Activated CD4-positive, alpha-beta T cell treated with anti-CD3 and anti-CD28 coated beads, Interleukin-2, amount 50 U/mL, for 1 hour (primary cell): ENCODE data around the gene RAPSN.

Experiments
- DNase-seq: peaks from one replicate; pipeline ENCODE4 v3.0.0-alpha.2; 2020

The RAPSN gene

DNA sequence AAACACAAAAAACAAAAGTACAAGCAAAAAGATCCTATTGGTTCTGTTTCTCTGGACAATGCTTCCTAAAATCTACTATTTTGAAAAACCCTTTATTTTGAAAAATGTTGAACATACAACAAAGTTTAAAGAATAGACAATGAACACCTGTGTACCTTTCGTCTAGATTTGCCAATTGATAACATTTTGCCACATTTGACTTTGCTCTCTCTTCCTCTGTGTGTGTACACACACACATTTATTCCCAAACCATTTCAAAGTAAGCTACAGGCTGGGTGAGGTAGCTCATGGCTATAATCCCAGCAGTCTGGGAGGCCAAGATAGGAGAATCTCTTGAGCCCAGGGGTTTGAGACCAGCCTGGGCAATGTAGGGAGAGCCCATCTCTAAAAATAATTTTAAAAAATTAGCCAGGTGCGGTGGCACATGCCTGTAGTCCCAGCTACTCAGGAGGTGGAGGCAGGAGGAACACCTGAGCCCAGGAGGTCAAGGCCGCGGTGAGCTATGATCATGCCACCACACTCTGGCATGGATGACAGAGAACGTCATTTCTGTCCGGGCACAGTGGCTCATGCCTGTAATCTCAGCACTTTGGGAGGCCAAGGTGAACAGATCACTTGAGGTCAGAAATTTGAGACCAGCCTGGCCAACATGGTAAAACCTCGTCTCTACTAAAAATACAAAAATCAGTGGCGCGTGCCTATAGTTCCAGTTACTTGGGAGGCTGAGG lies 17.4 kb downstream of the RAPSN start:
- DNase-seq = no peak

DNA sequence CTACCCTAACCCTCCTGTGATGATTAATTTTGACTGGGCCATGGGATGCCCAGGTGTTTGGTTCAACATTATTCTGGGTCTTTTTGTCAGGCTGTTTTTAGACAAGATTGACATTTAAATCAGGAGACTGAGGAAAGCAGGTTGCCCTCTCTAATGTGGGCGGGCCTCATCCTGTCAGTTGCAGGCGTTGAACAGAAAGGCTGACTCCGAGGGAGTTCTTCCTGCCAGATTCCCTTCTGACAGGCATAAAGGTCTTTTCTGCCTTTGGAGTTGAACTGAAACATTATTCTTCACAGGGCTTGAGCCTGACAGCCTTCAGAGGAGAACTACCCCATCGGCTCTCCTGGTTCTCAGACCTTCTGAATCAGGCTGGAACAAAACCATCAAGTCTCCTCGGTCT lies 18.4 kb downstream of the RAPSN start:
- DNase-seq = no peak

GRCh38 chr11:47426062-47426956 lies 22.6 kb downstream of the RAPSN start, which contains the start of gene PSMC3:
TSS of gene PSMC3 (minus strand) at chr11:47426439. CDS start at chr11:47426279, 160 bp downstream.
- peak; percentile 99 for DNase-seq

DNA sequence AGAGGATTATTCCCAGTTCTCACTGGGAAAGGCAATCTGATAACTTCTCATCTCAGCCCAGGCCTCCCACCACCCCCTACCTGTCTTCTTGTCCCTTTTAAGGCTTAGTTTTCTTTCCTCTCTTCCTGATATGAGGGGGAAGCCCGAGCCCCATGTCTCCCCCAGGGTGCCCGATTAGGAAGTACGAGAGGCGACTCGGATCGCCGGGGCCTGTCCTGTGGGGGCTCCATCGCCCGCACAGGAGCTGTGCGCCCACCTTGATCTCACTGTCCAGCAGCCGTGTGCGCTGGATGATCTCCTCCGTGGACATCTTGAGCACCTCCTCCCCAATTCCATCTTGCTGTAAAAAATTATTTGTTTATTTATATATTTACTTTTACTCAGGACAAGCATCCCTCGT lies 23.3 kb downstream of the RAPSN start:
- no peak for DNase-seq

DNA sequence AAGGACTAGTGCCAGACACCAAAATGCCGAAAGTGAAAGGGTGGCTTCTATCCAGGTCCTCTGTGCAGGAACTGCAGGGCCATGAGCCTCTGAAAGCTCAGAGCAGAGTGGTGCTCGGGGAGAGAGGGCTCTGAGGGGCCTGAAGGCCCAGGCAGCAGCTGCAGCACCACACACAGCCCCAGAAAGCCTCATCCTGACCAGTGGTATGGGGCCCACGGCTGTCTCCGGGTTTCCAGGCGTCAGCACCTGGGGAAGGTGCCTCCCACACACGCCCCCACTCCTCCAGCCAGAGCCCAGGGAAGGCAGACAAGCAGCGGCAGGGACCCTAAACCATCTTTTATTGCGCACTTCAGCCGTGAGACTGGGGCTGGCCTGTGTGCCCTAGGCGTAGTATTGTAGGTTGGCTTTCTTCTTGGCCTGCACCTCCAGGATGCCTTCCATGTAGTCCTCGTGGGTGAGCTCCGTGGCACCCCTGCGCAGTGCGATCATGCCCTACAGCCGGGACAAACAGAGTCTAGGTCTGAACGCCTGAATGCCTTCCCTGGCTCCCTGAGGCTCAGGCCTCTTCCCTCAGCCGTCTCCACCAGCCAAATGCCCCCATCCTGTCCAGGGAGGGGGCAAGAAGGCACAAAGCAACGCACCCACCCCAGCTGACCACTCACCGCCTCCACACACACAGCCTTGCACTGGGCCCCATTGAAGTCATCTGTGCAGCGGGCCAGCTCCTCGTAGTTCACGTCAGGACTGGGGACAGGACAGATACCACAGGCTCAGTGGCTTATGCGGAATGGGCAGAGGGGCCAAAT lies 30.3 kb downstream of the RAPSN start:
- DNase-seq = no peak

- no peak for DNase-seq
These were observed 31.2 kb downstream of the RAPSN start for GRCh38 chr11:47417712-47418111.

DNA sequence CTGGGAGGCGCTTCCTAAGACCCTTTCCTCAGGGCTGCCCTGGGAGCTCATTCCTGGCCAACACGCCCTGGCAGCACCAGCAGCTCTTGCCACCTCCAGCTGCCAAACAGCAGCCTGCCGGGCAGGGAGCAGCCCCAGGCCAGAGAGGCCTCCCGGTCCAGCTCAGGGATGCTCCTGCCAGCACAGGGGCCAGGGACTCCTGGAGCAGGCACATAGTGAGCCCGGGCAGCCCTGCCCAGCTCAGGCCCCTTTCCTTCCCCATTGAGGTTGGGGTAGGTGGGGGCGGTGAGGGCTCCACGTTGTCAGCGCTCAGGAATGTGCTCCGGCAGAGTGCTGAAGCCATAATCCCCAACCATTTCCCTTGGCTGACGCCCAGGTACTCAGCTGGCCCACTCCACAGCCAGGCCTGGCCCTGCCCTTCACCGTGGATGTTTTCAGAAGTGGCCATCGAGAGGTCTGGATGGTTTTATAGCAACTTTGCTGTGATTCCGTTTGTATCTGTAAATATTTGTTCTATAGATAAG lies 32.9 kb downstream of the RAPSN start:
- DNase-seq = no peak

DNA sequence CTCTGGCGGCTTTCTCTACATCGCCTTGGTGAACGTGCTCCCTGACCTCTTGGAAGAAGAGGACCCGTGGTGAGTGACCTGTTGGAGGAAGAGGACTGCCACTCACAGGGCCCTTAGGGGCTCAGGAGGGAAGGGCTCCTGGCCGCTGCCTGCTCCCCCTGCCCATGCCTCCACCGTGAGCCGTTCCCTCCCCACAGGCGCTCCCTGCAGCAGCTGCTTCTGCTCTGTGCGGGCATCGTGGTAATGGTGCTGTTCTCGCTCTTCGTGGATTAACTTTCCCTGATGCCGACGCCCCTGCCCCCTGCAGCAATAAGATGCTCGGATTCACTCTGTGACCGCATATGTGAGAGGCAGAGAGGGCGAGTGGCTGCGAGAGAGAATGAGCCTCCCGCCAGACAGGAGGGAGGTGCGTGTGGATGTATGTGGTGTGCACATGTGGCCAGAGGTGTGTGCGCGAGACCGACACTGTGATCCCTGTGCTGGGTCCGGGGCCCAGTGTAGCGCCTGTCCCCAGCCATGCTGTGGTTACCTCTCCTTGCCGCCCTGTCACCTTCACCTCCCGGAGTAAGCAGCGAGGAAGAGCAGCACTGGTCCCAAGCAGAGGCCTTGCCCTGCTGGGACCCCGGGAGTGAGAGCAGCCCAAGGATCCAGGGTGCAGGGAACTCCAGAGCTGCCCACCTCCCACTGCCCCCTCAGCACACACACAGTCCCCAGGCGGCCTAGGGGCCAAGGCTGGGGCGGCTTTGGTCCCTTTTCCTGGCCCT lies 33.7 kb downstream of the RAPSN start:
- no peak for DNase-seq

- DNase-seq = no peak
These were observed 34.3 kb downstream of the RAPSN start for GRCh38 chr11:47414685-47415070.

GRCh38 chr11:47413908-47414684 lies 34.8 kb downstream of the RAPSN start:
- no peak for DNase-seq

DNA sequence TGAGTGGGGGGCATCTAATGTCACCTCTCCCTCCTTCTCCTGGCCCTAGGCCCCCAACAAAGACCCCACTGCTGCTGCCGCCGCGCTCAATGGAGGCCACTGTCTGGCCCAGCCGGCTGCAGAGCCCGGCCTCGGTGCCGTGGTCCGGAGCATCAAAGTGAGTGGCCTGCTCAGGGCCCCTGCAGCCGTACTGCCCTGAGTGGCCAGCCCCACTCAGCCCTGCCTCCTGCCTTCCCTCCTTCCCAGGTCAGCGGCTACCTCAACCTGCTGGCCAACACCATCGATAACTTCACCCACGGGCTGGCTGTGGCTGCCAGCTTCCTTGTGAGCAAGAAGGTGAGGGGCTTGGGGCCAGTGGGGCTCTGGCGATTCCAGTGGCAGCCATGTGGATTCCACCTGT lies 35.6 kb downstream of the RAPSN start:
- DNase-seq = no peak

DNA sequence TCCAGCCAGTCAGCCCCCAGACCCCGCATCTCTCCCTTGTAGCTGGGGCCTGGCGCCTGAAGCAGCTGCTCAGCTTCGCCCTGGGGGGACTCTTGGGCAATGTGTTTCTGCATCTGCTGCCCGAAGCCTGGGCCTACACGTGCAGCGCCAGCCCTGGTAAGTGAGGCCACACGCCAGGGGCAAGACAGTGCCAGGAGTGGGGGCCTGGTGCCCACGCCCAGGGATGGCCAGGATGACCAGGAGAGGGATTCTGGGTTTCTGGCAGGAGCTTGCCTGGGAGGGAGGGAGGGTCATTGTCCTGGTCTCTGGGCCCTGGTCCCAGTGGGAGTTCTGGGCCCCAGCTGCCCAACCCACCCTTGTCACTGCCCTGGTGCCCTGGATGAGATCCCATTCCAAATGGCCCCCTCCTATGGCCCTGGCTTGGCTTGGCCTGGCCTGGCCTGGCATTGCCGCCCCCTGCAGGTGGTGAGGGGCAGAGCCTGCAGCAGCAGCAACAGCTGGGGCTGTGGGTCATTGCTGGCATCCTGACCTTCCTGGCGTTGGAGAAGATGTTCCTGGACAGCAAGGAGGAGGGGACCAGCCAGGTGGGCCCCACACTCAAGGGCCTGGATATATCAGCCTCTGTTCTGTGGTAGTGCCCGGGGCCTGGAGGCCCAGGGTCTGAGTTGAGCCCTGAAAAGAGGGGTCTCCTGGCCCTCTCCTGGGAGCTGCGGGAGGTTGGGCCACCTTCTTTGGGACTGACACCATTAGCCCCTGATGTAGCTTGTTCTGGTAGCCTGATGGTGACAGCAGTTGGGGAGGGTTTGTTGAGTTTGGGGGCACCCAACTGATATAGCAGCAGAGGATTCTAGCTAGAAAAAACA lies 36.8 kb downstream of the RAPSN start:
- DNase-seq = peak; percentile 55

DNA sequence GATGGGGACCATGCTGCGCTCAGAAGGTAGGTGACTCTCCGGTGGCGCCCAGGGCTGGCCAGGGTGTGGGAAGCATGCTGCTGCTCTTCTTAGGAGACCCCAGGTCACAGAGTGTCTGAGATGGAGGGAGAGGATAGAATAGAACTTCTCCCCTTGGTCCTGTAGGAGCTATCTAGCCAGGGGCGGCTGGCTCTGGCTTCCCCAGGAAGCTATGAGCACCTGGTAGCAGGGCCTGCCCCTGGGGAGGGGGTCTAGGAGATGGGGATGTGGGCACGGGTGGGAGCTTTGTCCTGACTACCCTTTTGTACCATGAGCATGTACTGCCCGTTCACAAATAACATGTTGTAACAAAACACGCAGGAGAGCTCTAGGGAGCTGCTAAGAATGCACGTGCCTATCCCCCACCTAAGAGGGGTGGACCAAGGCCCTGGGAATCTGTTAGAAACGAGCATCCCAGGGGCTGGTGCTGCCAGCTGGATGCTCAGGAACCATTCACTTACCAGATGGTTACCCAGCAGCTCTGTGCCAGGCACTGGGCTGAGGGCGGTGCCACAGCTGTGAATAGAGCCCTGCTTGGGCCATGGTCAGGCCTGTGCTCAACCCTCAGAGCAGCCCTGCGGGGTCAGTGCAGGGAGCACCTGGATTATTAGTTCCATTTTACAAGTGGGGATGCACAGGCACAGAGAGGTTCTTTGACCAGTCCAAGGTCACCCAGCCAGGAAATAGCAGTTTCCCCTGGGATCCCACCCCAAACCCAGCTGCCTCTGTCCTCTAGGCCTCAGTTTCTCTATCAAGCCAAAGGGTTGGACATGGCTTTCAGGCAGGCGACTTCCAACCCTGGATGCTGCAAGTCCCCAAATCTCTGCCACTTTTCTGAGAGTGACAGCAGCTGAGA lies 38.3 kb downstream of the RAPSN start:
- DNase-seq = no peak

- no peak for DNase-seq
These were observed 39.2 kb downstream of the RAPSN start for GRCh38 chr11:47409440-47410369.

DNA sequence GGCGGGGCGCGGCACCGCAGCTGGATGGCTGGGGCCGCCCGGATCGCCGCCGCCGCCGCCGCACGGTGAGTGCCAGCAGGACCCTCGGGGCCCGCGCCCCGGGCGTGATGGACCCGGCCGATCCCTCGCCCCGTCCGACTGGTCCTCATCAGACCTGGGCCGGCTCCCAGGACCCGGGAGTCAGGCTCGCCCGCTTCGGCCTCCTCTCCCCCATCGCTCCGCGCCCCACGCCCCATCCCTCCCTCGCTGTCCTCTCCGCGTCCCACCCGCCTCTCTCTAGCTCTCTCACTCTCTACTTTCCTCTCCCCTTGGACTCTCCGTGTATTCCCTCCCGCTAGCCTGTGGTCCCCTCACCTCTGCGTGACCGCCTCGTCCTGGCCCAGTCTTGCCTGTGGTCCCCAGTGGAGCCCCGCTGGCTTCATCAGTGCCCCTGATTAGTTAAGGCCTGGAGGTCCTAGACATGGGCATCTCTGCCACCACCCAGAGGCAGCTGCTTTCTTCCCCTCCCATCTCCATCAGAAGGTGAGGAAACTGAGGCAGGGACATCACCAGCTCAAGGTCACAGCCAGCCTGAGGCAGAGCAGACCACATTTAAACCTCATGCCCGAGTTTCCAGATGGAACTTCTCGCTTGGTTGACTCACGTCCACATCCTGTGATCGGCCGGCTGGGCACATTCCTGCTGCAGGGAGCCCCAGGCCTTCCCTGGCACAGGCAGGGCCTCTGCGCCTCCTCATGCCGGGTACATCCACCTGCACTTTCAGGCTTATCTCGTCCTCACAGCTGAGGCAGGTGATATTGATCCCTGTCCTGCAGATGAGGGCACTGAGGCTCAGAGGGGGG lies 40.1 kb downstream of the RAPSN start:
- DNase-seq = no peak

GRCh38 chr11:47407746-47408590 lies 41.0 kb downstream of the RAPSN start, which contains the start of gene SLC39A13:
TSS of gene SLC39A13 (plus strand) at chr11:47408590. CDS start at chr11:47410095, 1,505 bp downstream.
- peak; percentile 88 for DNase-seq
